PC-9 (cell line): ENCODE results near the gene CHST11.

Experiments used
- CTCF ChIP-seq: fragments of 200-600 bp; sonication (generic); conservative IDR thresholded peaks from 2 replicates; pipeline ENCODE4 v1.6.1; 2017; ENCODE audit warnings: mixed run types, antibody characterized with exemption, mild to moderate bottlenecking, moderate library complexity
- EZH2 ChIP-seq: fragments of 200-600 bp; sonication (generic); IDR thresholded peaks from 2 replicates; pipeline ENCODE4 v1.8.0; 2017; ENCODE audit warnings: antibody characterized with exemption, low read depth

GRCh38 chr12:104749545-104749944 is 292.8 kb downstream of the CHST11 start:
- TF ChIP-seq CTCF (no peak), EZH2 (no peak)
